Measurements from ENCODE around the gene TMTC2. TPM values are rescaled to one million over a fixed set of nuclear protein-coding genes. Genes with fewer than 3 reads are reported as not detected.

TMTC2 gene
- total RNA-seq, 4 donors from 2014 or later = 10.5 to 15.9 (median 11.5) TPM

GRCh38 chr12:82723891-82724290 is 37.2 kb downstream of the TMTC2 start:
- TF ChIP-seq, protein P1, sequence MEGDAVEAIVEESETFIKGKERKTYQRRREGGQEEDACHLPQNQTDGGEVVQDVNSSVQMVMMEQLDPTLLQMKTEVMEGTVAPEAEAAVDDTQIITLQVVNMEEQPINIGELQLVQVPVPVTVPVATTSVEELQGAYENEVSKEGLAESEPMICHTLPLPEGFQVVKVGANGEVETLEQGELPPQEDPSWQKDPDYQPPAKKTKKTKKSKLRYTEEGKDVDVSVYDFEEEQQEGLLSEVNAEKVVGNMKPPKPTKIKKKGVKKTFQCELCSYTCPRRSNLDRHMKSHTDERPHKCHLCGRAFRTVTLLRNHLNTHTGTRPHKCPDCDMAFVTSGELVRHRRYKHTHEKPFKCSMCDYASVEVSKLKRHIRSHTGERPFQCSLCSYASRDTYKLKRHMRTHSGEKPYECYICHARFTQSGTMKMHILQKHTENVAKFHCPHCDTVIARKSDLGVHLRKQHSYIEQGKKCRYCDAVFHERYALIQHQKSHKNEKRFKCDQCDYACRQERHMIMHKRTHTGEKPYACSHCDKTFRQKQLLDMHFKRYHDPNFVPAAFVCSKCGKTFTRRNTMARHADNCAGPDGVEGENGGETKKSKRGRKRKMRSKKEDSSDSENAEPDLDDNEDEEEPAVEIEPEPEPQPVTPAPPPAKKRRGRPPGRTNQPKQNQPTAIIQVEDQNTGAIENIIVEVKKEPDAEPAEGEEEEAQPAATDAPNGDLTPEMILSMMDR (IDR thresholded peaks at IDR 0.05) = no peak
- DNase-seq (ENCODE audit: low spot score) (no peak), ATAC-seq (ENCODE audit: low FRiP score) (no peak)

DNA sequence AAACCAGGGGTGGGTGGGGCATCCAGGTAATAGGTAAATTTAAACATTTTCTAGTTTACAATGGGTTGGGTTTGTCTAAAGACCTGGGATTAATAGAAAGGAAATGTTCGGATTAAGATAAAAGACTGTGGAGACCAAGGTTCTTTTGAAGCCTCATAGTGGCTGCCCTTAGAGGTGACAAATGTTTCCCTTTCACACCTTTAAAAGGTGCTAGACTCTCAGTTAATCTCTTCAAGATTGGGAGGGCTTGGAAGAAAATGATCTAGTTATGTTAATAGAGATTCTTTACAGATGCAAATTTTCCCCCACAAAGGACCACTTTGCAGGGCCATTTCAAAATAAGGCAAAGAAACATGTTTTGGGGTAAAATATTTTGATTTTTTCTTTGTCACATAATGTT is 39.0 kb downstream of the TMTC2 start:
- DNase-seq (ENCODE audit: low spot score) (no peak), ATAC-seq (ENCODE audit: low FRiP score) (no peak)
- TF ChIP-seq, protein P1 (IDR thresholded peaks at IDR 0.05) = no peak

- TF ChIP-seq, protein P1 (IDR thresholded peaks at IDR 0.05) = no peak
- ATAC-seq (ENCODE audit: low FRiP score) = no peak
- DNase-seq (ENCODE audit: low spot score) = no peak
These were observed 41.2 kb downstream of the TMTC2 start for GRCh38 chr12:82727886-82728285.

DNA sequence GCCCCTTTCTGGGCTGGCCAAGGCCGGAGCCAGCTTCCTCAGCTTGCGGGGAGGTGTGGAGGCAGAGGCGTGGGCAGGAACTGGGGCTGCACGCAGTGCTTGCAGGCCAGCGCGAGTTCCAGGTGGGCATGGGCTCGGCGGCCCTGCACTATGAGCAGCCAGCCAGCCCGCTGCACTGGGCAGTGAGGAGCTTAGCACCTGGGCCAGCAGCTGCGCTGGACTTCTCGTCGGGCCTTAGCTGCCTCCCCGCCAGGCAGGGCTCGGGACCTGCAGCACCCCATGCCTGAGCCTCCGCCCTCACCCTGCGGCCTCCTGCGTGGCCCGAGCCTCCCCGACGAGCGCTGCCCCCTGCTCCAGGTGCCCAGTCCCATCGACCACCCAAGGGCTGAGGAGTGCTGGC is 42.0 kb downstream of the TMTC2 start:
- TF ChIP-seq, protein P1 (IDR thresholded peaks at IDR 0.05) = no peak
- no peak for DNase-seq (ENCODE audit: low spot score)
- no peak for ATAC-seq (ENCODE audit: low FRiP score)

- TF ChIP-seq, protein P1 (IDR thresholded peaks at IDR 0.05) = no peak
- no peak for DNase-seq (ENCODE audit: low spot score)
- no peak for ATAC-seq (ENCODE audit: low FRiP score)
These were observed 44.3 kb downstream of the TMTC2 start for GRCh38 chr12:82730953-82731459.

DNA sequence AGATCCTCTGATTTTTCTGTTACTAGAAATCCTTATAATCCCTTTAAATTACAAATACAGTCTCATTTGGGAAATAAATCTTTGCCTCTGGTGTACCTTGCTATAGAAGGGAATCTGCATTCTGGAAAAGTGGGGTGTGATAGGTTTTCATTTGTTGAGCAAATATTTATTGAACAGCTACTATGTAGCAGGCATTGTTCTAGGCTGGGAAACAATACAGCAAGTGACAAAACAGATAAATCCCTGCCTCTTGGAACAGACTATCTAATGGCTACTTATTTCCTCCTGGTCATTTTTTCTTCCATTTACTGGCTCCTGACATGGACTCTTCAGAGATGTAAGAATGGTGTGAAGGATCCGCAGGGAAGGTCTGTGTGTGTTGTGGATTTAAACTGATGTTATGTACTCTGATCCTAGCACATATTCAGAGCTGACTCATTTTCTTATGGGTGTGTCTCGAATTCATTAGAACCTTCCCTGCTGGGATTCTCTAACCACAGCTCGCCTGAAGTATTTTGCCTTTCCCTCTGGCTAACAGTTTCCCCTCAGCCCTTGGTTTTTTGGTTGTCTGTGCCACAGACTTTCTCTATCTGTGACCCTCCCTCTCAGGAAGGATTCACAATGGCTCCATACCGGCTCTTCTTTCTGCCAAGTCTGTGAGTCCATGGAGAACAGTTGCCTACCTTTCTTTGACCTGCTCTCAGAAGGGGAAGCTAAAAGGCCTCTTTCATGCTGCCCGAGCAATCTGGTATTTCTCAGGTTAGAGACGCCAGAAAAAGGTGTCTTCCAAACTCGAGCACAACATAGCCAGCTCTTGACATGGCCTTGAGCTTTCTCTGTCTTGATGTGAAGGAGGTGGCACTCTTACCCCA is 53.7 kb downstream of the TMTC2 start:
- ATAC-seq (ENCODE audit: low FRiP score) = no peak
- no peak for DNase-seq (ENCODE audit: low spot score)

More for the DNA sequence above, 53.7 kb downstream of the TMTC2 start:
- TF ChIP-seq, protein P1 (IDR thresholded peaks at IDR 0.05) = no peak
